ENCODE results near the gene MYL3. TPM values are rescaled to one million over a fixed set of nuclear protein-coding genes. Genes with fewer than 3 reads are reported as not detected.

Gene MYL3
- not detected for total RNA-seq

DNA sequence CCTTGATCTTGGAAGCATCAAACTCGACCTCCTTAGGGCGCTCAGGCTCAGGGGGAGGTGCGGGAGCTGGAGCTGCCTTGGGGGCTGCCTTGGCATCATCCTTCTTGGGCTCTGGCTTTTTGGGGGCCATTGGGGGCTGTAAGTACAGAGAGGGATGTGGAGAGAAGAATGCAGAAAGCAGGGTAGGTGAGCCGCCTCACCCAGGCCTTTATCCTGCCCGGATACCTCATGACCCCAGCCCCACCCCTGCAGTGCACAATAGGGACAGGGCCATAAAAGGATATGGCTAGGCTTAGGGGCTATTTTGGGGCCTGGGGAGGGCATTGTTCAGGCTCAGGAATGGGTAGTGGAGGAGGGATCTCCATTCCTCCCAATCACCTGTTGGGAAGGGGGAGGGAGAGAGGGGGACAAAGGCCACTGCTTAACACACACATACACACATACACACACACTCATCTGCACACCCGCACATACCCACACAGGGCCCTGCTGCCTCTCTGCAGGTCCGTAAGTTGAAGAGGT, at the start of gene MYL3:
MYL3 (minus strand) TSS at position 184 of the 522 bp plus-strand sequence; CDS start at position 130, 54 bp downstream.

DNA sequence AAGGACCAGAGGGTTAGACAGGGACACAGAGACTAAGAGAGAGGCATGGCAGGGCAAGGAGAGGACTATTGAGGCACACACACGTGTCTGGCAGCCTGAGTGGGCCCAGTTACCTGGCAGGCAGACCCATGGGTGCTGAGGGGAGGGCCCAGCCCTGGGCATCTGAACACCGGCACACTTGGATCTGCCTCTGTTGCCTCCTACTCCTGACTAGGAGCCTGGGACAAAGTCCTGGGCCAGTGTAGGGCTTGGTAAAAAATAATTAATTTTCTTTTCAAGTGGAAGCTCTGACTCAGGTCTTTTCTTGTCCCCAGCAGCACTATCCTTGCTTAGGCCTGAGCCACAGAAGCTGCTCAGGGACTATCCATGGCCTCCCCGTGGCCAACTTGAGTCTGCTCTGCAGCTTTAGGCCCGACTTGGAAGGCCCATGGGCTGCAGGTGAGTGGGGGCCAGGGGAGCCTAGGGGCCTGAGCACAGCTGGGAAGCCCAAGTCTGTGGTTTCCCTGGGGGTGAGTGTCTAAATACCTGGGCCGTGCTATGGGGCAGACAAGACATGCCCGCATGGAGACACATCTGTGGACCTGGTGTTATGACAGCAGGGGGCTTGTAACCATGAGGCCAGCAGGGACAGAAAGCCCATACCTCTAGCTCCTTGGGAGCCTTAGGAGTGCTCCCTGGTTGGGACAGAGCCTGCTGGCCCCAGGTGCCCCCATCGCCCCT, 14.3 kb upstream of the MYL3 start, which contains the start of gene PTH1R:
PTH1R (plus strand) TSS at position 316 of the 720 bp plus-strand sequence. CDS start 5,839 bp downstream, outside the sequence.

Other genes starting within 250 kb of the MYL3 start
- gene ALS2CL, start 169.8 kb downstream of the MYL3 start, total RNA-seq = 1 to 10 TPM in 1 of 2 donors, under 1 TPM in 1; 0.67 to 4.5 TPM
- gene TMIE, start 162.1 kb downstream of the MYL3 start, total RNA-seq = not detected
- gene PRSS50, start 145.6 kb downstream of the MYL3 start, total RNA-seq = not detected
- gene PTH1R, start 14.3 kb upstream of the MYL3 start, total RNA-seq = under 1 TPM in 1 of 2 donors, not detected in 1; 0.33 TPM
- 10 to 100 TPM; 17.2 to 26.6 TPM for gene CCDC12, start 113.3 kb upstream of the MYL3 start, total RNA-seq
- gene NBEAL2, start 116.2 kb upstream of the MYL3 start, total RNA-seq = 1 to 10 TPM; 4.5 to 6.3 TPM

Data from melanocyte of skin (primary cell).